ENCODE measurements around the gene SQSTM1. TPM values are rescaled to one million over a fixed set of nuclear protein-coding genes. Genes with fewer than 3 reads are reported as not detected.

Gene SQSTM1
- total and polyA plus RNA-seq, 2 of the 8 experiments (the other 6 are each of a cell fraction or from before 2014, with no cell fraction given): 78.6 to 110 TPM

- WGBS, 2 experiments (ENCODE audit: extremely low coverage in 1 of 2, insufficient coverage in 1 of 2, insufficient read length in 1 of 2, insufficient replicate concordance in 2 of 2, low coverage in 1 of 2, low lambda C conversion rate in 2 of 2, missing lambda C conversion rate in 1 of 2): 80% methylated on average over 5 of the region's 5 CpGs; no CpG with 5 or more reads in 1 of the 2 experiments
- ChIA-PET POLR2A (ENCODE audit: partially characterized antibody) (interaction anchor here (0.6 to 12.6 kb wide), 3 partner anchors 12 to 198 kb away, joined by 3 to 207 read pairs (median 5); partner anchors contain the start of genes LTC4S and MGAT4B), CTCF (ENCODE audit: partially characterized antibody) (interaction anchor here (0.6 to 2.8 kb wide), 5 partner anchors 9 to 219 kb away, joined by 3 to 23 read pairs (median 3); no protein-coding TSS in a partner anchor)
- H2BK15ac ChIP-seq (ENCODE audit: low read length): no peak overlapping the region
- H2AK5ac ChIP-seq (ENCODE audit: low read depth, low read length): no peak overlapping the region
- no peak overlapping the region for H4K5ac ChIP-seq (ENCODE audit: insufficient read length, low read depth, low read length)
- 0 out of 2 replicates have a peak overlapping the region, but pooled peaks have one; percentile 61 for H2BK20ac ChIP-seq (ENCODE audit: low read length)
- H3K27ac ChIP-seq (ENCODE audit: low read depth, low read length): no peak overlapping the region
- H4K20me1 ChIP-seq (replicated peaks in 1 of 2; ENCODE audit: control insufficient read depth in 1 of 2, insufficient read depth in 2 of 2, low read length in 2 of 2): no peaks in the 10 kb centered on the region
- peaks cover 0 to 5% (median 0%) of the 10 kb centered on the region in 4 experiments; a peak in 1 of 8 replicates for H3K36me3 ChIP-seq (ENCODE audit: control insufficient read depth in 2 of 4, insufficient read depth in 4 of 4, low read length in 3 of 4)
- DNase-seq (ENCODE audit: low read depth in 1 of 2, low spot score in 2 of 2) (no peak), FAIRE-seq (no peak)
- H2BK5ac ChIP-seq (ENCODE audit: low read depth, low read length): no peak overlapping the region
- no peak overlapping the region for H2BK12ac ChIP-seq (ENCODE audit: low read depth, low read length)
- no peaks in the 10 kb centered on the region; a peak in 1 of 4 replicates for H3K79me2 ChIP-seq (ENCODE audit: control insufficient read depth in 1 of 2, insufficient read depth in 2 of 2, low read length in 2 of 2)
- peaks cover 0 to 5% (median 2%) of the 10 kb centered on the region in 4 experiments; a peak in 2 of 7 replicates for H3K27me3 ChIP-seq (replicated peaks in 1 of 4; ENCODE audit: control insufficient read depth in 3 of 4, extremely low read depth in 1 of 4, insufficient read depth in 3 of 4, low read length in 3 of 4)
- no peak overlapping the region for H2AFZ ChIP-seq (ENCODE audit: low read length)
- no peak overlapping the region for H3K14ac ChIP-seq (ENCODE audit: insufficient read length)
- no peak overlapping the region for H3K4ac ChIP-seq (replicated peaks; ENCODE audit: insufficient read length, low read depth, low read length)
- H4K91ac ChIP-seq (replicated peaks; ENCODE audit: insufficient read length, low read length): no peak overlapping the region
- H4K8ac ChIP-seq (ENCODE audit: extremely low read depth, insufficient read depth, low read length): no peak overlapping the region
- H3K56ac ChIP-seq (replicated peaks; ENCODE audit: insufficient read length, low read depth, low read length): no peak overlapping the region
- H3K4me2 ChIP-seq (ENCODE audit: insufficient read depth in 1 of 2, low read depth in 2 of 2, low read length in 2 of 2): peak overlapping the region in 1 of 2 experiments; percentile 42; a peak in 1 of 4 replicates
- H2BK120ac ChIP-seq (replicated peaks; ENCODE audit: low read depth, low read length): no peak overlapping the region
- H3K9me3 ChIP-seq (ENCODE audit: insufficient read depth in 2 of 2, low read depth in 1 of 2, low read length in 1 of 2): no peaks in the 10 kb centered on the region
- no peak overlapping the region for H3K4me3 ChIP-seq (ENCODE audit: extremely low read depth in 1 of 4, insufficient read depth in 2 of 4, low read depth in 3 of 4, low read length in 4 of 4)
- peak overlapping the region; percentile 32; the same call in 1 of the 2 replicates for H3K18ac ChIP-seq (ENCODE audit: extremely low read depth, low read length)
- H3K9ac ChIP-seq (replicated peaks in 1 of 4; ENCODE audit: extremely low read depth in 1 of 4, low read depth in 3 of 4, low read length in 3 of 4): no peak overlapping the region
- peaks cover 0 to 10% (median 6%) of the 10 kb centered on the region in 4 experiments; a peak in 6 of 7 replicates for H3K4me1 ChIP-seq (replicated peaks in 1 of 4; ENCODE audit: control insufficient read depth in 3 of 4, insufficient read depth in 4 of 4, low read length in 3 of 4)
- no peak overlapping the region for H3K23ac ChIP-seq (ENCODE audit: insufficient read length)
- H3K23me2 ChIP-seq (ENCODE audit: low read depth, low read length): peaks cover 9% of the 10 kb centered on the region; the same call in 1 of the 2 replicates
- no peaks in the 10 kb centered on the region for H3K79me1 ChIP-seq (ENCODE audit: low read depth, low read length)
- TF ChIP-seq RAD21 (IDR thresholded peaks at IDR 0.05 in 1 of 2, conservative IDR thresholded peaks at IDR 0.05 in 1 of 2; ENCODE audit: low read depth in 2 of 2, low read length in 2 of 2) (no peak), SP1 (IDR thresholded peaks at IDR 0.05; ENCODE audit: low read depth, low read length) (no peak), ZNF274 (IDR thresholded peaks at IDR 0.05; ENCODE audit: borderline replicate concordance, extremely low read depth, low read length) (no peak), SIN3A (conservative IDR thresholded peaks at IDR 0.05 in 1 of 2, IDR thresholded peaks at IDR 0.05 in 1 of 2; ENCODE audit: low read depth in 1 of 2, low read length in 2 of 2) (no peak), JUND (IDR thresholded peaks at IDR 0.05; ENCODE audit: low read length) (no peak), TCF12 (IDR thresholded peaks at IDR 0.05; ENCODE audit: low read depth, low read length) (no peak), CHD1 (IDR thresholded peaks at IDR 0.05; ENCODE audit: low read depth, low read length) (no peak), BACH1 (IDR thresholded peaks at IDR 0.05; ENCODE audit: low read length) (no peak), MAFK (IDR thresholded peaks at IDR 0.05; ENCODE audit: low read depth, low read length) (no peak), JUN (IDR thresholded peaks at IDR 0.05; ENCODE audit: low read depth, low read length) (no peak), CBX8 (IDR thresholded peaks at IDR 0.05; ENCODE audit: borderline replicate concordance, low read depth, low read length) (no peak), YY1 (IDR thresholded peaks at IDR 0.05; ENCODE audit: low read depth, low read length) (no peak)
These were observed 7.6 kb upstream of the SQSTM1 start for GRCh38 chr5:179812997-179813607.

Data from H1 (cell line).